ENCODE data around the gene GPR153.

The GPR153 gene

GRCh38 chr1:6247651-6248050 is 13.2 kb downstream of the GPR153 start:
- FAIRE-seq, result no peak

- no peak for FAIRE-seq
Observed at GRCh38 chr1:6246497-6247467, 14.1 kb downstream of the GPR153 start.

GRCh38 chr1:6245869-6246496 is 14.9 kb downstream of the GPR153 start:
- FAIRE-seq, result no peak

GRCh38 chr1:6245086-6245868 is 15.6 kb downstream of the GPR153 start:
- no peak for FAIRE-seq

GRCh38 chr1:6244401-6245049 is 16.4 kb downstream of the GPR153 start:
- no peak for FAIRE-seq

- FAIRE-seq, result no peak
Observed at GRCh38 chr1:6243993-6244392, 16.9 kb downstream of the GPR153 start, which contains the start of gene HES3. HES3 (plus strand) TSS chr1:6244179; CDS start chr1:6244366, 187 bp downstream.

- no peak for FAIRE-seq
Observed at GRCh38 chr1:6243053-6243834, 17.7 kb downstream of the GPR153 start.

GRCh38 chr1:6241887-6242740 is 18.8 kb downstream of the GPR153 start:
- no peak for FAIRE-seq

- no peak for FAIRE-seq
Observed at GRCh38 chr1:6241107-6241886, 19.6 kb downstream of the GPR153 start.

- FAIRE-seq, result no peak
Observed at GRCh38 chr1:6239950-6240768, 20.7 kb downstream of the GPR153 start.

- no peak for FAIRE-seq
Observed at GRCh38 chr1:6239213-6239752, 21.6 kb downstream of the GPR153 start.

GRCh38 chr1:6237093-6237492 is 23.8 kb downstream of the GPR153 start:
- FAIRE-seq, result no peak

GRCh38 chr1:6235296-6235677 is 25.6 kb downstream of the GPR153 start:
- no peak for FAIRE-seq

GRCh38 chr1:6234502-6235295 is 26.2 kb downstream of the GPR153 start:
- FAIRE-seq, result no peak

- FAIRE-seq, result no peak
Observed at GRCh38 chr1:6233376-6233775, 27.5 kb downstream of the GPR153 start.

- FAIRE-seq, result no peak
Observed at GRCh38 chr1:6225651-6226050, 35.2 kb downstream of the GPR153 start.

- FAIRE-seq, result no peak
Observed at GRCh38 chr1:6224718-6225117, 36.2 kb downstream of the GPR153 start.

- FAIRE-seq, result no peak
Observed at GRCh38 chr1:6223617-6224016, 37.3 kb downstream of the GPR153 start.
